Measurements from ENCODE around the gene LRAT. TPM values are rescaled to one million over a fixed set of nuclear protein-coding genes. Genes with fewer than 3 reads are reported as not detected.

LRAT gene
- total RNA-seq, 1 experiment from 2014 or later, result not detected

GRCh38 chr4:154741131-154741665, 2.6 kb upstream of the LRAT start:
- Histone ChIP-seq H3K27me3 (peaks cover 20% of the 10 kb centered on the region), H3K9me3 (no peaks in the 10 kb centered on the region), H3K4me3 (no peak overlapping the region), H3K36me3 (no peaks in the 10 kb centered on the region)
- no peak for DNase-seq

DNA sequence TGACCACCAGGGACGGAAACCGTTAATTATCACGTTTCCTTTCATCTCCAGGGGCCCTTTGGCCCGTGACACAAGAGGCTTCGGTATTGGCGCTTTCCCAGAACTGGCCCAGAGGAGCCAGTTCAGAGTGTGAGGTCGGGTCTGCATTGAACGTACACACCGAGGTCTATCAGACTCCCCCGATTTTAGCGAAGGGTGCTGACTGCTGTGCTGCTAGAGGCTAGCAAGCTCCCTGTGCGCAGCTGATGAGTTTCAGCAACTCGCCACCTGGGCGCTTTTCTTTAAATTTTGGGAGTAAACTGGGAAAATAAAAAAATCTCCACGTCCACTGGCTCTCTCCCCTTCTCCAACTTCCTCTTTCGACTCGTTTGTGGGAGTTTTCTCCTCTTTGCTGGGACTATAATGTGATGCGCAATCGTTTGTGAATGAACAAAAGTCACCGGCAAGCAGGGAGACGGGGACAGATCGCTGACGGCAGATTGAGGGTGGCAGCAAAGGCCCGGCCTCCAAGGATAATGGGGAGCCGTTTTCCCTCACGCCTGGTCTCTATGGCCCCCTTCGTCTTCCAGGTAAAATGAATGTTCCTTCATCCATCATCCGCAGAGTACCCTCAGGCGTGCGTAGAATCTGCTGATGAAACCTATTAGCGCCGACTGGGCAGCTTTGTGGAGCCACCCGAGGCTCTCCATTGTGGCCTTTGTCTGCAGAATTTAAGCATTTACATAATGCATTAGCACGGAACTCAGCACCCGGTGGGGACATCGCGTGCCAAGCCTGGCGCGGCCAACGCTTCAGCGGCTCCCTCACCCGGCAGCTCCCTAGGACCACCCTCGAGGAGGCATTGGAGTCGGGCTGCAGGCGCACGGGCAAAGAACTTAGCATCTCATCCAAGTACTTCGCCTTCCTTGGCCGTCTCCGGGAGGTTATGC, 1.6 kb upstream of the LRAT start:
- Histone ChIP-seq H3K4me3 (no peak overlapping the region), H3K9me3 (no peaks in the 10 kb centered on the region), H3K36me3 (no peaks in the 10 kb centered on the region), H3K27me3 (peaks cover 20% of the 10 kb centered on the region)
- DNase-seq, result no peak

GRCh38 chr4:154744341-154744926, 634 bp downstream of the LRAT start:
- Histone ChIP-seq H3K27me3 (peaks cover 25% of the 10 kb centered on the region), H3K9me3 (no peaks in the 10 kb centered on the region), H3K36me3 (no peaks in the 10 kb centered on the region), H3K4me3 (no peak overlapping the region)
- DNase-seq, result no peak

DNA sequence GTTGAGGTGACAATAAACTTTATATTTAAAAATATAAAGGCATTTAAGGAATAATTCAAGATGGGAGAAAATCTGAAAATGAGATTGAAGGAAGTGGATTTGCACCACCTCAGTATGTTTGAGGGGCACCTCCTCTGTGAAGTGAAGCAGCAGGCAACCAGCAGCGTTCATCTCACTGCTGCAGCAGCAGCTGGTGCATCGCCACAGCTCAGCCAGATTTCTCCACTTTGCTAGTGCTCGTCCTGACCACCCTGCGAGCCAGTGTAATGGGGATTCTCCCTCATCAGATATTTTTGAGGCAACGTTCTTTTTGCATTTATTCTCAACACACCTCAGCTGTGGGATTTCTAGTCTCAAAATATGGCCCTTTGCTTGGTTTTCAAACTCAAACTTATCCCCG, 13.9 kb downstream of the LRAT start:
- H3K36me3 ChIP-seq, result no peaks in the 10 kb centered on the region
- H3K27me3 ChIP-seq, result no peaks in the 10 kb centered on the region
- no peaks in the 10 kb centered on the region for H3K9me3 ChIP-seq
- no peak for DNase-seq
- no peak overlapping the region for H3K4me3 ChIP-seq

DNA sequence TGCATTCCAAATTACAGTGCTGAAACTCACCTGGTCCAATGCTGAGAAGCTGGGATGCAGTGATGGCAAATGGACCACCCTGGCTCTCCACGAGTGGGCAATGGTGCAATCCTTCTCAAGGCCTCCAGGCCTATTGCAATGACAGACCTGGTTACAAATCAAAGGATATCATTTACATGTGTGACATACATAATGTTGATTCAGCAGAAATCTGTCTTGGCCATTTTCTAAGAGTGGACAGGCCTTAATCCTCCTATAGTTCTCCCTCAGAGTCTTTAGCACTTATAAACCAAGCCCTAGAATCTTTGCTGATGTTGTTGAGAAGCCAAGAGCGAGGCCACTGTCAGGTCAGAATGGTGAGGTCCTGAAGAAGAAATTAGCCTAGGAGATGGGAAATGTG, 17.1 kb downstream of the LRAT start:
- H3K36me3 ChIP-seq, result no peaks in the 10 kb centered on the region
- no peak for DNase-seq
- H3K9me3 ChIP-seq, result no peaks in the 10 kb centered on the region
- H3K4me3 ChIP-seq, result no peak overlapping the region
- H3K27me3 ChIP-seq, result no peaks in the 10 kb centered on the region

- no peak for DNase-seq
Observed at GRCh38 chr4:154778264-154778663, 34.5 kb downstream of the LRAT start.

DNA sequence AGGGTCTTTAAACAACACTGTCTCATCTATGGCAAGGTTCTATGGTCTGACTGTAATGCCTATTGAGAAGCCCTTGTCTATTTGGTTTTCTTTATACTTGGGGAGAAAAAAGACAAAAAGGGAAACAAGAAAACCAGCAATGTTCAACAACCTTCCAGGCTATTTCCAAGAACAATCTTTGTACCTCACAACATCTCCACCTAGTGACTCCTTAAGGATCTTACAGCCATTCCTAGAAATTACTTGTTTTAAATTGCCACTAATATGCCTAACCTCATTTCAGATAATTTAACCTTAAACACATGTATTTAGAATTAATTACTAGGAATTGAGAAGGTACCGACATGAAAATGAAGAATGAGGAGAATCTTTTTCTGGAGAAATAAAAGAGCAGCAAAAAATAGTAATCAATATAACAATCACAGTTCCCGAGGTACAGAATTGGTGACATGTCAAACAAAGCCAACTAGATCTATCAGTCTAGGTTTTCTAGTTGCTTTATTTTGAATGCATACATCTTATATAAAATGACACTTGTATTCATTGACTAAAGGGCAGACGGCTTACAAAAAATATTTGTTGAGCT, 35.7 kb downstream of the LRAT start:
- no peak for DNase-seq
- peaks cover 2% of the 10 kb centered on the region; the same call in 1 of the 2 replicates for H3K27me3 ChIP-seq
- no peak overlapping the region for H3K4me3 ChIP-seq
- no peaks in the 10 kb centered on the region for H3K9me3 ChIP-seq
- H3K36me3 ChIP-seq, result no peaks in the 10 kb centered on the region

More at GRCh38 chr4:154778264-154778663, 34.5 kb downstream of the LRAT start:
- peaks cover 2% of the 10 kb centered on the region; the same call in 1 of the 2 replicates for H3K27me3 ChIP-seq
- H3K36me3 ChIP-seq, result no peaks in the 10 kb centered on the region
- no peak overlapping the region for H3K4me3 ChIP-seq
- no peaks in the 10 kb centered on the region for H3K9me3 ChIP-seq

DNA sequence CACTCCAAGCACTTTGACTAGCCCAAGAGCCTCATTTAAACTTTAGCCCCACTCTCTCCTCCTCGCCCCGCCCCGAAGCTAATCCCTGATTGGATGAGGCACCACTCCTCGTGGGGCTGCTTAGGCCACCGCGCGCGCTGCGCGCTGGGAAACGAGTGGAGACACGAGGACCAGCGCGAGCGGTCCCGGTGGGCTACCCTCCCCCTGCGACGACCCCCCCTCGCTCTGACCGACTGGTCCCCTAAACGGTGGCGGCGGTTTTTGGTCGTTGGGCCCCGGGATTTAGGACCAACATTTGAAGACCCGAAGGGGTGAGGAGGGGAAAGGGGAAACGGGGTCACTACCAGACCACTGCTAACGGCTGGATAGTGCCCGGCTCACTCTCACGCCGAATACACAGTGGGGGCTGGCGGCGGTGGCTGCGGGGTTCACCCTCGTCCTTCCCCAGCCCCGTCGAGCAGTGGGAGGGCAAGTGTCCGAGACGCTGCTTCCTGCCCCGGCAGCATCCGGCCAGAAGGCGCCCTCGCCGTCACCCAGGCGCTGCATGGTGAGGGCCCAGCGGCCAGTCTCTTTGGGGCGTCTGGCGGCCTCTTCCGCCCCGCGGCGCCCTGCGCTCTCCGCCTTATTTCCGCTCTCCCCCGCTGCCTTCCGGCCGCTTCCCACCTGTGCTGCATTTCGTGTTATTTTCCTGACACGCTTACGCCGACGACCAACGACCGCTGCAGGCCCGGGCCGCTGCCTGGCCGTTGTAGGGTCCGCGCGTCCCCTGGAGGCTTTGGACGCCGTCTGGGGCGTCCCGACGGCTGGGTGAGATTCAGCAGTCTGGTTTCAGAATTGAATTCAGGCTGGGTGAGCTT, 37.6 kb downstream of the LRAT start, which contains the start of gene RBM46:
Gene RBM46 (plus strand): TSS at position 147 of the 857 bp plus-strand sequence. CDS start 15,481 bp downstream, outside the sequence.
- no peak for DNase-seq
- no peak within 1 kb of the TSS for H3K4me3 ChIP-seq
- peaks cover 2% of the 10 kb centered on the region; the same call in 1 of the 2 replicates for H3K27me3 ChIP-seq
- no peaks in the 10 kb centered on the region for H3K9me3 ChIP-seq
- no peaks in the 10 kb centered on the region for H3K36me3 ChIP-seq

DNA sequence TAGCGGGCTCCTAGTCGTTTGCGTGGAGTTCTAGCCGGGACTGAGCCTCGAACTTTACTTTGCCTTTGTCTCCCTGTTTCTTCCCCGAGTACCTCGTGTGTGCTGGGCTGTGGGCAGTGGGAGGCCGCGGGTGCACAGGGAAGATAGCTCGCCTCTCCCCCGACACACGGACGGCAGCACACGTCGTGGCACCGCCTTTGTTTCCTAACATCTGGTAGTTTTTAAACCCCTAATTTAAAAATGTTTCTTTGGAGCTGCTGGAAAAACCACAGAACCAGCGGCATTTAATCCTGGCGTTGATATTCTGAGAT, 38.1 kb downstream of the LRAT start:
- no peak for DNase-seq
- Histone ChIP-seq H3K36me3 (no peaks in the 10 kb centered on the region), H3K27me3 (peaks cover 2% of the 10 kb centered on the region; the same call in 1 of the 2 replicates), H3K4me3 (no peak overlapping the region), H3K9me3 (no peaks in the 10 kb centered on the region)

Other genes starting within 250 kb of the LRAT start
- 62.1 and 76.8 TPM in 2 replicates for gene PLRG1, start 193.6 kb upstream of the LRAT start, total RNA-seq (2014; rRNA removed; shearing (Covaris generic); ENCODE audit: low replicate concordance)
- gene FGB, start 181.0 kb upstream of the LRAT start, total RNA-seq (2014; rRNA removed; shearing (Covaris generic); ENCODE audit: low replicate concordance), result not detected in 2 replicates
- gene FGA, start 153.3 kb upstream of the LRAT start, total RNA-seq (2014; rRNA removed; shearing (Covaris generic); ENCODE audit: low replicate concordance), result not detected in 2 replicates
- gene FGG, start 131.3 kb upstream of the LRAT start, total RNA-seq (2014; rRNA removed; shearing (Covaris generic); ENCODE audit: low replicate concordance), result not detected in 2 replicates
- not detected in 2 replicates for gene RBM46, start 37.3 kb downstream of the LRAT start, total RNA-seq (2014; rRNA removed; shearing (Covaris generic); ENCODE audit: low replicate concordance)

Data from MG63 (cell line).